ENCODE data around the gene GTF2H2C. TPM values are rescaled to one million over a fixed set of nuclear protein-coding genes. Genes with fewer than 3 reads are reported as not detected.
"Not testable (repeated sequence)": the region's sequence is repeated elsewhere in the genome, so short reads cannot be mapped to it uniquely, and the experiment has no call there.

GTF2H2C gene
- 207 and 221 TPM in 2 replicates for total RNA-seq (2013; cell fraction: nucleolus; rRNA removed)
- 80.7 and 91.4 TPM in 2 replicates for total RNA-seq (2014; rRNA removed)
- 101 and 103 TPM in 2 replicates for total RNA-seq (2014; rRNA removed; fragmentation: Illumina TruSeq; extraction: Trizol)
- total RNA-seq (2021) = 55.1 and 55.6 TPM in 2 replicates
- 24.3 TPM for polyA plus RNA-seq (2011; ENCODE audit: low read depth)
- polyA plus RNA-seq (2011; rRNA removed) = 65.4 and 76.5 TPM in 2 replicates
- 20.1 and 28.4 TPM in 2 replicates for polyA plus RNA-seq (2011; cell fraction: cytosol; rRNA removed)
- polyA plus RNA-seq (2011; cell fraction: nucleus; rRNA removed) = 37.8 and 44.2 TPM in 2 replicates
- 28.0 and 28.8 TPM in 2 replicates for polyA plus RNA-seq (2012)
- 77.8 and 97.6 TPM in 2 replicates for polyA plus RNA-seq (2014; fragmentation: Illumina TruSeq; extraction: Trizol)
- polyA plus RNA-seq (2014; fragmentation: Nextera tagmentation; extraction: Ambion mirVana) = 10 to 100 TPM; 77.5 to 86.5 TPM
- 57.7 and 58.7 TPM in 2 replicates for polyA plus RNA-seq (2014; rRNA removed)
- 10 to 100 TPM; 80.1 to 81.3 TPM for polyA plus RNA-seq (2016; fragmentation: Nextera tagmentation; extraction: Ambion mirVana)
- 27.9 and 38.8 TPM in 2 replicates for polyA minus RNA-seq (2011; rRNA and poly(A)+ RNA removed)
- 10.3 and 13.0 TPM in 2 replicates for polyA minus RNA-seq (2011; cell fraction: cytosol; rRNA and poly(A)+ RNA removed)
- polyA minus RNA-seq (2011; cell fraction: nucleus; rRNA and poly(A)+ RNA removed) = 35.1 and 57.1 TPM in 2 replicates
- percentile 63 among the genes with signal in this experiment for Bru-seq, nascent RNA
- percentile 74 among the genes with signal in this experiment for BruChase-seq, experiment 1, labeled RNA remaining after a 6-hour chase
- BruChase-seq, experiment 2, labeled RNA remaining after a 2-hour chase = percentile 72 among the genes with signal in this experiment
- long read RNA-seq, experiment 1, transcript GTF2H2C-210 (16 exons, 2,952 nt) = major isoform, 5 of 44 reads
- long read RNA-seq, experiment 1, partial matches to known transcripts = 9 of 44 reads
- long read RNA-seq, experiment 1, other reads (novel, unspliced or antisense) = 27 of 44 reads
- long read RNA-seq, experiment 2, transcript GTF2H2C-201 (17 exons, 1,803 nt) = minor isoform, 9 of 303 reads
- long read RNA-seq, experiment 2, transcript GTF2H2C-210 (16 exons, 2,952 nt) = major isoform, 34 of 303 reads
- long read RNA-seq, experiment 2, partial matches to known transcripts = 30 of 303 reads
- long read RNA-seq, experiment 2, other reads (novel, unspliced or antisense) = 227 of 303 reads

GRCh38 chr5:69559908-69560330 is at the start of gene GTF2H2C:
Gene GTF2H2C (plus strand): TSS chr5:69560191. CDS start chr5:69565133, 4,942 bp downstream.
- not testable (repeated sequence) for H3K9ac ChIP-seq (ENCODE audit: control insufficient read depth, insufficient read depth, low read length)

More at GRCh38 chr5:69559908-69560330, at the start of gene GTF2H2C:
- intact Hi-C loops (cut with micrococcal nuclease; ENCODE audit: unreplicated experiment); POLR2A ChIA-PET; RAD21 ChIA-PET (ENCODE audit: unreplicated experiment); H4K20me1 ChIP-seq (ENCODE audit: control insufficient read depth, insufficient read depth); H3K9me3 ChIP-seq (replicated peaks; ENCODE audit: control insufficient read depth, insufficient read depth, low read length); in situ Hi-C loops (cut with MboI); BruUV-seq (replicated peaks); FAIRE-seq; CTCF ChIA-PET; H3K79me2 ChIP-seq (ENCODE audit: control insufficient read depth, insufficient read depth, low read length); H3K4me1 ChIP-seq (ENCODE audit: control insufficient read depth, insufficient read depth, low read length); H3K27me3 ChIP-seq (replicated peaks in 1 of 2; ENCODE audit: control insufficient read depth in 2 of 2, insufficient read depth in 2 of 2, low read length in 1 of 2); H3K36me3 ChIP-seq (ENCODE audit: control insufficient read depth in 2 of 2, insufficient read depth in 2 of 2, low read length in 1 of 2): not testable (repeated sequence)
- TF ChIP-seq RELB (IDR thresholded peaks at IDR 0.05; ENCODE audit: low read depth) (0 out of 2 replicates have a peak, but pooled peaks have one; percentile 23), TAF1 (IDR thresholded peaks at IDR 0.05; ENCODE audit: borderline replicate concordance, low read depth, low read length) (peak; percentile 70; the same call in 1 of the 2 replicates), IKZF2 (IDR thresholded peaks at IDR 0.05) (peak; percentile 33 to 45; a peak in 1 of 4 replicates), POLR2A (IDR thresholded peaks at IDR 0.05; ENCODE audit: low read depth, low read length) (peak; percentile 54; the same call in 1 of the 2 replicates), MEF2A (IDR thresholded peaks at IDR 0.05; ENCODE audit: insufficient read depth, low read depth, low read length) (0 out of 2 replicates have a peak, but pooled peaks have one; percentile 34), YY1 (IDR thresholded peaks at IDR 0.05; ENCODE audit: low read depth, low read length) (peak; percentile 68; the same call in 1 of the 2 replicates), RAD21 (IDR thresholded peaks at IDR 0.05; ENCODE audit: insufficient read depth, low read depth, low read length) (peak; percentile 45; the same call in 1 of the 2 replicates), GABPA (IDR thresholded peaks at IDR 0.05; ENCODE audit: low read depth) (peak; percentile 82), EED (IDR thresholded peaks at IDR 0.05; ENCODE audit: low read depth) (peak; percentile 47; the same call in 1 of the 2 replicates), ZBTB40 (IDR thresholded peaks at IDR 0.05; ENCODE audit: borderline replicate concordance) (peak; percentile 65; the same call in 1 of the 2 replicates), CTCF (IDR thresholded peaks at IDR 0.05 in 2 of 3, conservative IDR thresholded peaks at IDR 0.05 in 1 of 3; ENCODE audit: control insufficient read depth in 2 of 3, extremely low read depth in 1 of 3, insufficient read depth in 1 of 3, low read depth in 3 of 3, low read length in 3 of 3) (peak; percentile 27 to 37 (median 32); a peak in 3 of 6 replicates)
- DNase-seq (ENCODE audit: low read depth, low spot score) (peak; percentile 7), ATAC-seq (peak; percentile 98)
- Histone ChIP-seq H3K27ac (ENCODE audit: control insufficient read depth, insufficient read depth) (peak within 1 kb of the TSS; percentile 31; the same call in 1 of the 2 replicates), H2AFZ (ENCODE audit: control insufficient read depth, low read depth, low read length) (peak within 1 kb of the TSS; percentile 87), H3K4me2 (ENCODE audit: control insufficient read depth, insufficient read depth) (peak within 1 kb of the TSS; percentile 82), H3K4me3 (peak within 1 kb of the TSS; percentile 84)
- SMC1A ChIA-PET (ENCODE audit: uncharacterized antibody, unreplicated experiment) = interaction anchor here (0.9 kb wide), 1 partner anchor 370 kb away, joined by 3 read pairs; no protein-coding TSS in a partner anchor
- WGBS (ENCODE audit: insufficient coverage, insufficient replicate concordance, low lambda C conversion rate, missing lambda C conversion rate) = under 1% methylated on average over 40 of the region's 40 CpGs
